ENCODE results near the gene PODN. TPM values are rescaled to one million over a fixed set of nuclear protein-coding genes. Genes with fewer than 3 reads are reported as not detected.

Gene PODN
- total RNA-seq, 2 donors from 2014 or later = 35.8 to 123 TPM

DNA sequence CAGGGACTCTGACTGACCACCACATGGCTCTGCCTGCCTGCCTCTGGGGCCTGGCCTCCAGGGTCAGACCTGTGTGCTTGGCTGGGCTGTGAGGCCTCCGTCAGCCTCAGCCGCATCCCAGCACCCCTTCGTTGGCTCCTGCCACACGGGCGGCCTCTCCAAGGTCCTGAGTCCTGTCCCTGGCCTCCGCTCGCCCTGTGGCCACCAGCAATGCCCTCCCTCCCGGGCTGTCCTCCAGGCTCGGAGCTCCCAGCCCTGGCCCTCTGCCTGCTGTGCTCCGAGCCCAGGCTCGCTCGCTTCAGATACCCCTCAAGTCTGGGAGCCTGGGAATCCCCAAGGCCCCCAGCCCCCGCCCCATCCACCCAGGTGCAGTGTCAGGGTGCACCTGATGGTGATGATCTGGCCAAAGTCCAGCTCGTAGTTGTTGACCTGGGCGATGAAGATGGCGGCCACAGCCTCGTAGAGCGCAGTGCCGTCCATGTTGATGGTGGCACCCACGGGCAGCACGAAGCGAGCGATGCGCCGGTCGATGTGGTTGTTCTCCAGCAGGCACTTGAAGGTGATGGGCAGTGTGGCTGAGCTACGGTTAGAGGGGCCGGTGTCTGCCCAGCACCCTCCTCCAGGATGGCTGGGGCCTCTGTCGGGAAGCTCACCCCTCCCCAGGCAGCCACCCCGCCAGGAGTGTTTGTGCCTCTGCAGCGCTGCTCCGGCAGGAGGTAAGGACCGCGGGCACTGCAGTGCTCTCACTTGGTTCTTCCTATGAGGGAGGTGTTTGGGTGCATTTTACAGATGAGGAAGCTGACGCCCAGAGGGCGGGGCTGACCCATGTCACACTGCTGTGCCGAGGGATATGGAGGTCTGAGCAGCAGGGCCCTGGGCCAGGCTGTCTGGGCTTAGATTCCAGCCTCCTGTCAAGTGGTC is 28.5 kb downstream of the PODN start:
- DNase-seq = no peak
- TF ChIP-seq, protein P1, sequence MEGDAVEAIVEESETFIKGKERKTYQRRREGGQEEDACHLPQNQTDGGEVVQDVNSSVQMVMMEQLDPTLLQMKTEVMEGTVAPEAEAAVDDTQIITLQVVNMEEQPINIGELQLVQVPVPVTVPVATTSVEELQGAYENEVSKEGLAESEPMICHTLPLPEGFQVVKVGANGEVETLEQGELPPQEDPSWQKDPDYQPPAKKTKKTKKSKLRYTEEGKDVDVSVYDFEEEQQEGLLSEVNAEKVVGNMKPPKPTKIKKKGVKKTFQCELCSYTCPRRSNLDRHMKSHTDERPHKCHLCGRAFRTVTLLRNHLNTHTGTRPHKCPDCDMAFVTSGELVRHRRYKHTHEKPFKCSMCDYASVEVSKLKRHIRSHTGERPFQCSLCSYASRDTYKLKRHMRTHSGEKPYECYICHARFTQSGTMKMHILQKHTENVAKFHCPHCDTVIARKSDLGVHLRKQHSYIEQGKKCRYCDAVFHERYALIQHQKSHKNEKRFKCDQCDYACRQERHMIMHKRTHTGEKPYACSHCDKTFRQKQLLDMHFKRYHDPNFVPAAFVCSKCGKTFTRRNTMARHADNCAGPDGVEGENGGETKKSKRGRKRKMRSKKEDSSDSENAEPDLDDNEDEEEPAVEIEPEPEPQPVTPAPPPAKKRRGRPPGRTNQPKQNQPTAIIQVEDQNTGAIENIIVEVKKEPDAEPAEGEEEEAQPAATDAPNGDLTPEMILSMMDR (IDR thresholded peaks at IDR 0.05) = no peak
- TF ChIP-seq POLR2A (IDR thresholded peaks at IDR 0.05) = no peak
- H3K27ac ChIP-seq = no peak overlapping the region
- no peaks in the 10 kb centered on the region for H3K9me3 ChIP-seq
- H3K36me3 ChIP-seq (replicated peaks in 1 of 2; ENCODE audit: insufficient read depth in 1 of 2, low read depth in 2 of 2) = no peaks in the 10 kb centered on the region
- no peak for ATAC-seq
- WGBS, 2 donors = 81 to 89% methylated on average over 19 to 27 of the region's 37 CpGs
- H3K4me3 ChIP-seq = no peak overlapping the region
- H3K27me3 ChIP-seq = no peaks in the 10 kb centered on the region
- peaks cover 5% of the 10 kb centered on the region for H3K4me1 ChIP-seq
- intact Hi-C loops (cut with DNase I) = no loop called here

- H3K36me3 ChIP-seq (replicated peaks in 1 of 2; ENCODE audit: insufficient read depth in 1 of 2, low read depth in 2 of 2) = no peaks in the 10 kb centered on the region
- H3K27me3 ChIP-seq = no peaks in the 10 kb centered on the region
- no peak overlapping the region for H3K4me3 ChIP-seq
- peaks cover 5% of the 10 kb centered on the region for H3K4me1 ChIP-seq
- DNase-seq (peak; percentile 50 to 83 (median 68)), ATAC-seq (peak; percentile 55)
- H3K27ac ChIP-seq = no peak overlapping the region
- WGBS, 2 donors = 57 to 73% methylated on average over 18 to 26 of the region's 26 CpGs
- TF ChIP-seq POLR2A (IDR thresholded peaks at IDR 0.05) = no peak
- TF ChIP-seq, protein P1 (IDR thresholded peaks at IDR 0.05) = no peak
- intact Hi-C loops (cut with DNase I) = no loop called here
- no peaks in the 10 kb centered on the region for H3K9me3 ChIP-seq
Observed at GRCh38 chr1:53091841-53092645, 30.0 kb downstream of the PODN start.

GRCh38 chr1:53092659-53093450 is 30.8 kb downstream of the PODN start:
- no peak for ATAC-seq
- Histone ChIP-seq H3K4me3 (no peak overlapping the region), H3K27me3 (no peaks in the 10 kb centered on the region), H3K27ac (no peak overlapping the region), H3K9me3 (no peaks in the 10 kb centered on the region), H3K36me3 (replicated peaks in 1 of 2; ENCODE audit: insufficient read depth in 1 of 2, low read depth in 2 of 2) (no peaks in the 10 kb centered on the region), H3K4me1 (peaks cover 5% of the 10 kb centered on the region)
- intact Hi-C loops (cut with DNase I) = no loop called here
- no peak for DNase-seq
- WGBS, 2 donors = 90 to 92% methylated on average over 21 to 32 of the region's 33 CpGs
- TF ChIP-seq, protein P1 (IDR thresholded peaks at IDR 0.05) = no peak
- TF ChIP-seq POLR2A (IDR thresholded peaks at IDR 0.05) = no peak

- H3K9me3 ChIP-seq = no peaks in the 10 kb centered on the region
- H3K27ac ChIP-seq = no peak overlapping the region
- H3K4me1 ChIP-seq = peaks cover 5% of the 10 kb centered on the region
- no peak overlapping the region for H3K4me3 ChIP-seq
- intact Hi-C loops (cut with DNase I) = no loop called here
- 90 to 92% methylated on average over 8 of the region's 8 CpGs for WGBS, 2 donors
- DNase-seq (no peak), ATAC-seq (no peak)
- TF ChIP-seq, protein P1 (IDR thresholded peaks at IDR 0.05) = no peak
- no peak for TF ChIP-seq POLR2A (IDR thresholded peaks at IDR 0.05)
- H3K27me3 ChIP-seq = no peaks in the 10 kb centered on the region
- H3K36me3 ChIP-seq (replicated peaks in 1 of 2; ENCODE audit: insufficient read depth in 1 of 2, low read depth in 2 of 2) = no peaks in the 10 kb centered on the region
Observed at GRCh38 chr1:53093451-53093754, 31.4 kb downstream of the PODN start.

Measured in body of pancreas (tissue), 4 donors.